Activated CD8-positive, alpha-beta memory T cell treated with anti-CD3 and anti-CD28 coated beads, Interleukin-2, amount 50 U/mL, for 48 hours (primary cell): ENCODE results near the gene PNRC2.

ENCODE experiments used
- DNase-seq: peaks from one replicate; pipeline ENCODE4 v3.0.0-alpha.2; 2020

The PNRC2 gene

GRCh38 chr1:23959461-23960290, at the start of gene PNRC2:
TSS of gene PNRC2 (plus strand) at chr1:23959828. CDS start at chr1:23961458, 1,630 bp downstream.
- DNase-seq = peak; percentile 96

- DNase-seq = no peak
These were observed 49.5 kb upstream of the PNRC2 start for GRCh38 chr1:23910144-23910543.

GRCh38 chr1:23910553-23911246, 48.9 kb upstream of the PNRC2 start:
- no peak for DNase-seq

GRCh38 chr1:23911921-23912320, 47.7 kb upstream of the PNRC2 start:
- DNase-seq = no peak

- no peak for DNase-seq
These were observed 46.3 kb upstream of the PNRC2 start, which contains the start of gene CNR2 for GRCh38 chr1:23913212-23913880. TSS of gene CNR2 (minus strand) at chr1:23913362. CDS start at chr1:23875617, 37,745 bp downstream.

GRCh38 chr1:23914921-23915320, 44.7 kb upstream of the PNRC2 start:
- no peak for DNase-seq

GRCh38 chr1:23915466-23915865, 44.2 kb upstream of the PNRC2 start:
- DNase-seq = no peak

- DNase-seq = peak; percentile 71
These were observed 43.2 kb upstream of the PNRC2 start for GRCh38 chr1:23916209-23917131.

- no peak for DNase-seq
These were observed 37.2 kb upstream of the PNRC2 start for GRCh38 chr1:23922321-23922943.

- DNase-seq = no peak
These were observed 35.8 kb upstream of the PNRC2 start for GRCh38 chr1:23923592-23924499.

GRCh38 chr1:23924601-23925000, 35.0 kb upstream of the PNRC2 start:
- DNase-seq = no peak

- no peak for DNase-seq
These were observed 34.3 kb upstream of the PNRC2 start for GRCh38 chr1:23925279-23925678.

GRCh38 chr1:23927097-23927496, 32.5 kb upstream of the PNRC2 start:
- no peak for DNase-seq

- no peak for DNase-seq
These were observed 30.8 kb upstream of the PNRC2 start for GRCh38 chr1:23928789-23929188.

- DNase-seq = no peak
These were observed 29.4 kb upstream of the PNRC2 start for GRCh38 chr1:23930270-23930669.

- DNase-seq = no peak
These were observed 28.7 kb upstream of the PNRC2 start for GRCh38 chr1:23930861-23931490.

- DNase-seq = no peak
These were observed 28.1 kb upstream of the PNRC2 start for GRCh38 chr1:23931491-23931880.

- DNase-seq = no peak
These were observed 23.0 kb upstream of the PNRC2 start for GRCh38 chr1:23936481-23937176.

- DNase-seq = no peak
These were observed 12.3 kb upstream of the PNRC2 start for GRCh38 chr1:23947366-23947765.

GRCh38 chr1:23953020-23953419, 6.6 kb upstream of the PNRC2 start:
- no peak for DNase-seq
